ENCODE data around the gene ETF1.

The ETF1 gene

GRCh38 chr5:138489683-138490061, 53.4 kb downstream of the ETF1 start:
- H3K9ac ChIP-seq (ENCODE audit: low read length): no peak overlapping the region
- no peaks in the 10 kb centered on the region for H4K20me1 ChIP-seq (ENCODE audit: insufficient read depth, low read length)
- no peak overlapping the region for H3K4me2 ChIP-seq (ENCODE audit: low read depth, low read length)

DNA sequence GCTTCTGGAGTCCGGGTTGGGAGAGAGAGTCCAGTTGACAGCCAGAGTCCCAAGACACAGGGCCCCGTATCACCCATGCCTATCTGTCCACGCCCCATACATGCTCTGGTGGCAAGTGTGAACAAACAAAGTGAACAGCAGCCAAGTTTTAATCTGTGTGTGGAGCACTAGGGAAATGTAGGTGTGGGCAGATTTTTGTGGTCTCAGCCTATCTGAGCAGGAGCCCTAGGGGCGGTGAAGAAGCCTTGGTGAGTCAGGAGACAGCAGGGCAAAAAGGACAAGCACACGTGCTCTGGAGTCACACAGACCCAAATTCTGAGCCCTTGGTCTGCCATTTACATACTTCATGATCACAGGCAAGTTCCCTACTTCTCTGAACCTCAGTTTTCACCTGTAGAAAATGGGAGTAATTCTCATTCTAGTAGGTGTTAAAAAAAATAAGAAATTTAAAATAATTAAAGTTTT, 54.5 kb downstream of the ETF1 start:
- peaks cover 4% of the 10 kb centered on the region; the same call in 1 of the 2 replicates for H3K4me1 ChIP-seq (ENCODE audit: low read length)
- DNase-seq: no peak
- no peak overlapping the region for H3K9ac ChIP-seq (ENCODE audit: low read length)
- H2AFZ ChIP-seq (ENCODE audit: low read length): no peak overlapping the region
- TF ChIP-seq EZH2phosphoT487 (IDR thresholded peaks at IDR 0.05; ENCODE audit: low read length): no peak
- no peak for TF ChIP-seq CTCF (IDR thresholded peaks at IDR 0.05; ENCODE audit: low read length)
- TF ChIP-seq EZH2 (optimal IDR thresholded peaks at IDR 0.05; ENCODE audit: low read depth, low read length): no peak
- no peaks in the 10 kb centered on the region for H3F3A ChIP-seq (ENCODE audit: insufficient read depth, low read length)
- H3K27ac ChIP-seq (ENCODE audit: low read length): no peak overlapping the region
- H3K9me2 ChIP-seq (replicated peaks; ENCODE audit: insufficient read depth, low read length): no peaks in the 10 kb centered on the region
- peaks cover 43% of the 10 kb centered on the region for H3K27me3 ChIP-seq (replicated peaks; ENCODE audit: insufficient read depth, low read length)
- H3K4me3 ChIP-seq (ENCODE audit: low read length): no peak overlapping the region
- H3K79me2 ChIP-seq (ENCODE audit: low read length): no peaks in the 10 kb centered on the region
- no peaks in the 10 kb centered on the region for H3K9me3 ChIP-seq (replicated peaks; ENCODE audit: insufficient read depth, low read length)
- H4K20me1 ChIP-seq (ENCODE audit: insufficient read depth, low read length): no peaks in the 10 kb centered on the region
- no peak overlapping the region for H3K4me2 ChIP-seq (ENCODE audit: low read depth, low read length)
- no peaks in the 10 kb centered on the region for H3K36me3 ChIP-seq (replicated peaks; ENCODE audit: insufficient read depth, low read length)

More at GRCh38 chr5:138489683-138490061, 53.4 kb downstream of the ETF1 start:
- TF ChIP-seq EZH2 (optimal IDR thresholded peaks at IDR 0.05; ENCODE audit: low read depth, low read length) (no peak), CTCF (IDR thresholded peaks at IDR 0.05; ENCODE audit: low read length) (no peak), EZH2phosphoT487 (IDR thresholded peaks at IDR 0.05; ENCODE audit: low read length) (no peak)
- H3F3A ChIP-seq (ENCODE audit: insufficient read depth, low read length): no peaks in the 10 kb centered on the region
- no peaks in the 10 kb centered on the region for H3K9me3 ChIP-seq (replicated peaks; ENCODE audit: insufficient read depth, low read length)
- H3K4me1 ChIP-seq (ENCODE audit: low read length): peaks cover 4% of the 10 kb centered on the region; the same call in 1 of the 2 replicates
- DNase-seq: no peak
- H3K9me2 ChIP-seq (replicated peaks; ENCODE audit: insufficient read depth, low read length): no peaks in the 10 kb centered on the region
- H3K27ac ChIP-seq (ENCODE audit: low read length): no peak overlapping the region
- no peak overlapping the region for H2AFZ ChIP-seq (ENCODE audit: low read length)
- H3K36me3 ChIP-seq (replicated peaks; ENCODE audit: insufficient read depth, low read length): no peaks in the 10 kb centered on the region
- peaks cover 43% of the 10 kb centered on the region for H3K27me3 ChIP-seq (replicated peaks; ENCODE audit: insufficient read depth, low read length)
- no peak overlapping the region for H3K4me3 ChIP-seq (ENCODE audit: low read length)
- H3K79me2 ChIP-seq (ENCODE audit: low read length): no peaks in the 10 kb centered on the region

GRCh38 chr5:138482638-138483037, 60.4 kb downstream of the ETF1 start:
- DNase-seq: no peak
- Histone ChIP-seq H3K4me1 (ENCODE audit: low read length) (no peaks in the 10 kb centered on the region), H3F3A (ENCODE audit: insufficient read depth, low read length) (no peaks in the 10 kb centered on the region), H3K9me3 (replicated peaks; ENCODE audit: insufficient read depth, low read length) (no peaks in the 10 kb centered on the region), H3K27me3 (replicated peaks; ENCODE audit: insufficient read depth, low read length) (no peaks in the 10 kb centered on the region; the same call in 1 of the 2 replicates), H3K36me3 (replicated peaks; ENCODE audit: insufficient read depth, low read length) (no peaks in the 10 kb centered on the region), H4K20me1 (ENCODE audit: insufficient read depth, low read length) (no peaks in the 10 kb centered on the region), H3K27ac (ENCODE audit: low read length) (no peak overlapping the region), H3K4me3 (ENCODE audit: low read length) (no peak overlapping the region), H2AFZ (ENCODE audit: low read length) (no peak overlapping the region), H3K4me2 (ENCODE audit: low read depth, low read length) (no peak overlapping the region), H3K79me2 (ENCODE audit: low read length) (no peaks in the 10 kb centered on the region), H3K9me2 (replicated peaks; ENCODE audit: insufficient read depth, low read length) (no peaks in the 10 kb centered on the region), H3K9ac (ENCODE audit: low read length) (no peak overlapping the region)
- no peak for TF ChIP-seq EZH2 (optimal IDR thresholded peaks at IDR 0.05; ENCODE audit: low read depth, low read length)
- no peak for TF ChIP-seq CTCF (IDR thresholded peaks at IDR 0.05; ENCODE audit: low read length)
- no peak for TF ChIP-seq EZH2phosphoT487 (IDR thresholded peaks at IDR 0.05; ENCODE audit: low read length)

Data from MM.1S (cell line).